ACC112 (cell line): ENCODE results near the gene SAMM50.
A peak's percentile ranks its signal among the peaks of the same experiment; 100 is the strongest.

Experiments used
- H2AFZ ChIP-seq: fragments of 200-600 bp; sonication (generic); one replicate; pipeline ENCODE4 v1.6.0; 2017; ENCODE audit warnings: antibody characterized with exemption, low read length; ENCODE audit not compliant: unreplicated experiment
- H3K27ac ChIP-seq: fragments of 200-600 bp; sonication (generic); 2 replicates; pipeline ENCODE4 v1.5.1; 2014; ENCODE audit warnings: low read depth, mild to moderate bottlenecking, antibody characterized with exemption, low read length, moderate library complexity
- H3K27me3 ChIP-seq: fragments of 200-600 bp; sonication (generic); 2 replicates; pipeline ENCODE4 v1.6.1; 2014; ENCODE audit warnings: mild to moderate bottlenecking, antibody characterized with exemption, low read length, moderate library complexity, mixed read lengths; ENCODE audit not compliant: insufficient read depth
- H3K36me3 ChIP-seq: fragments of 200-600 bp; sonication (generic); 2 replicates; pipeline ENCODE4 v1.6.1; 2016; ENCODE audit warnings: mild to moderate bottlenecking, antibody characterized with exemption, low read length, moderate library complexity, mixed read lengths; ENCODE audit not compliant: insufficient read depth
- H3K4me1 ChIP-seq: fragments of 200-600 bp; sonication (generic); one replicate; pipeline ENCODE4 v1.6.1; 2016; ENCODE audit warnings: low read length, mixed read lengths; ENCODE audit not compliant: insufficient read depth, unreplicated experiment, control insufficient read depth
- H3K4me3 ChIP-seq: fragments of 200-600 bp; sonication (generic); 2 replicates; pipeline ENCODE4 v1.5.1; 2014; ENCODE audit warnings: mild to moderate bottlenecking, low read depth, low read length
- H3K79me2 ChIP-seq: fragments of 200-600 bp; sonication (generic); one replicate; pipeline ENCODE4 v1.6.0; 2016; ENCODE audit warnings: low read length; ENCODE audit not compliant: control insufficient read depth, unreplicated experiment, insufficient read depth

SAMM50 gene

DNA sequence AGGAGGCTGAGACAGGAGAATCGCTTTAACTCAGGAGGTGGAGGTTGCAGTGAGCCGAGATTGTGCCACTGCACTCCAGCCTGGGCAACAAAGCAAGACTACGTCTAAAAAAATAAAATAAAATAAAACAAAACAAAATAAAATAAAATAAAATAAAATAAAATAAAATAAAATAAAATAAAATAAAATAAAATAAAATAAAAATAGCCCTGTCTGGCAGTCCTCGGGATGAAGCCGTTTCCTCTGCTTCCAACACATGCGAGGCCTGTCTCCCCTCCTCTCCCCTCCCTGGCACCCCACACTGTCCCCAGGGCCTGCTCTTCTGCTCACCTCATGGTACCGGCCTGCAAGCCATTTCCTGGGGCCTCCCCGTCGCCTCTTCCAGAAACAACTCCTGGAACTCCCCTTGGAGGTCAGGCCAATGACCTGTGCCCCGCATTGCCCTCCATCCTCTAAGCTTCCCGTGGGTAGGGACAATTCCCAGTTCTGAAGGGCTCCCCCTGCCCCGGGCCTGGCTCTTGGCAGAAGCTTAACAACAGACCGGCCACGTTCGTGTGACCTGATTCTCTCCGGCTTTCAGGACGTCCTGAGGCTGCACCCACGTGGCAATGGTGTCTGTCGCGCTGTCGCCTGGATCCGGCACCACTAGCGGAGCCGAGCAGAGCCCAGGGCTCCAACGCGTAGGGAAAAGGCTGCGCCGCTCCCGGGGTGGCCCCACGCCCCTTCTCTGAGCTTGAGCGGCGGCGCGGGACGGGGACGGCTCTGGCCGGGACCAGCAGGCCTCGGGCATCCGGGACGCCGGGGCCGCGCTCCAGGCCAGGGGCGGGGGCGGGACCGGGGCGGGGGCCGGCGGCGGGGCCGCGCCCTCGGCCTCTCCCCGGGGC is 68.4 kb downstream of the SAMM50 start:
- Histone ChIP-seq H3K27ac (peak overlapping the region; percentile 45; the same call in 1 of the 2 replicates), H3K27me3 (no peaks in the 10 kb centered on the region), H3K4me1 (peaks cover 14% of the 10 kb centered on the region), H3K79me2 (peaks cover 33% of the 10 kb centered on the region), H3K4me3 (peak overlapping the region; percentile 95), H3K36me3 (no peaks in the 10 kb centered on the region), H2AFZ (peak overlapping the region; percentile 81)

DNA sequence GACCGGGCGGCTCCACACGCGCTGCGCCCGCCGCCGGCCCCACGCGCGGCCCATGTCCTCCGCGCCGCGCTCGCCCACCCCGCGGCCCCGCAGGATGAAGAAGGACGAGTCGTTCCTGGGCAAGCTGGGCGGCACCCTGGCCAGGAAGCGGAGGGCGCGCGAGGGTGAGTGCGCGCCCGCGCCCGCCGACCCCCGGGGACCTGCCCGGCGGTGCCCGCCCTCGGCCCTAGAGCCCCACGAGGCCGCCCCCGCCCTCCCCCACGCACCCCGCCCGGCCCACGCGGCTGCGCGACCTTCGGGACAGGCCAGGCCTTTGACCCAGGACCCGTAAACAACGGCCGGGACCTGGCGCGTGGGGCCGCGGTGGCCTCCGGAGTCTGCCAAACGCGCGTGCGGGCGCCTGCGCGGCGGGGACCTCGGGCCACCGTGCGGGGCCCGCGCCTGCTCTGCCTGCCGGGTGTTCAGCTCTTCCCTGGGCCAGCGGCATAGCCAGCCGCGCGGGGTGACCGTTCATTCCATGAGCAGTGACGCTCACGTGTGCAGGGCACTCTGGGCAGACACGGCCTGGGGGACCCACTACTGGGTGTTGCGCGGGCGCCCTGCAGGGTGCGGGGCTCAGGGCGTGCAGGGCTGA is 69.2 kb downstream of the SAMM50 start, which contains the start of gene PARVB:
PARVB (plus strand) TSS at position 15 of the 634 bp plus-strand sequence; CDS start at position 53, 38 bp downstream.
- Histone ChIP-seq H3K4me1 (peaks cover 14% of the 10 kb centered on the region), H3K27ac (peak within 1 kb of the TSS; percentile 45; the same call in 1 of the 2 replicates), H2AFZ (peak within 1 kb of the TSS; percentile 81)

GRCh38 chr22:44025171-44026065 is 70.2 kb downstream of the SAMM50 start:
- Histone ChIP-seq H3K4me1 (peaks cover 14% of the 10 kb centered on the region), H3K27me3 (no peaks in the 10 kb centered on the region), H3K4me3 (peak overlapping the region; percentile 80), H2AFZ (no peak overlapping the region), H3K27ac (no peak overlapping the region), H3K79me2 (peaks cover 28% of the 10 kb centered on the region), H3K36me3 (no peaks in the 10 kb centered on the region)

More for the DNA sequence above, 69.2 kb downstream of the SAMM50 start, which contains the start of gene PARVB:
- no peaks in the 10 kb centered on the region for H3K27me3 ChIP-seq
- peaks cover 33% of the 10 kb centered on the region for H3K79me2 ChIP-seq
- H3K4me3 ChIP-seq: peak within 1 kb of the TSS; percentile 95
- H3K36me3 ChIP-seq: no peaks in the 10 kb centered on the region

GRCh38 chr22:44026066-44026629 is 70.9 kb downstream of the SAMM50 start:
- Histone ChIP-seq H2AFZ (no peak overlapping the region), H3K27ac (no peak overlapping the region), H3K4me1 (peaks cover 11% of the 10 kb centered on the region), H3K27me3 (no peaks in the 10 kb centered on the region), H3K79me2 (peaks cover 26% of the 10 kb centered on the region), H3K4me3 (no peak overlapping the region), H3K36me3 (no peaks in the 10 kb centered on the region)

- H2AFZ ChIP-seq: no peak overlapping the region
- peaks cover 26% of the 10 kb centered on the region for H3K79me2 ChIP-seq
- H3K27ac ChIP-seq: no peak overlapping the region
Measured at GRCh38 chr22:44026630-44027511, 71.6 kb downstream of the SAMM50 start.

GRCh38 chr22:44028091-44028490 is 72.8 kb downstream of the SAMM50 start:
- Histone ChIP-seq H3K27ac (no peak overlapping the region), H3K4me3 (no peak overlapping the region), H3K4me1 (no peaks in the 10 kb centered on the region), H3K36me3 (no peaks in the 10 kb centered on the region), H3K27me3 (no peaks in the 10 kb centered on the region), H2AFZ (no peak overlapping the region), H3K79me2 (peaks cover 21% of the 10 kb centered on the region)

More at GRCh38 chr22:44026630-44027511, 71.6 kb downstream of the SAMM50 start:
- Histone ChIP-seq H3K4me1 (peaks cover 5% of the 10 kb centered on the region), H3K27me3 (no peaks in the 10 kb centered on the region), H3K36me3 (no peaks in the 10 kb centered on the region), H3K4me3 (no peak overlapping the region)

- H3K4me3 ChIP-seq: no peak overlapping the region
- H2AFZ ChIP-seq: no peak overlapping the region
- H3K27me3 ChIP-seq: no peaks in the 10 kb centered on the region
- no peak overlapping the region for H3K27ac ChIP-seq
- no peaks in the 10 kb centered on the region for H3K36me3 ChIP-seq
- no peaks in the 10 kb centered on the region for H3K4me1 ChIP-seq
- H3K79me2 ChIP-seq: peaks cover 16% of the 10 kb centered on the region
Measured at GRCh38 chr22:44029069-44029468, 73.8 kb downstream of the SAMM50 start.

- no peaks in the 10 kb centered on the region for H3K36me3 ChIP-seq
- no peak overlapping the region for H2AFZ ChIP-seq
- H3K79me2 ChIP-seq: peaks cover 13% of the 10 kb centered on the region
- H3K4me3 ChIP-seq: no peak overlapping the region
- no peaks in the 10 kb centered on the region for H3K27me3 ChIP-seq
- H3K4me1 ChIP-seq: no peaks in the 10 kb centered on the region
- no peak overlapping the region for H3K27ac ChIP-seq
Measured at GRCh38 chr22:44030051-44030701, 74.9 kb downstream of the SAMM50 start.

DNA sequence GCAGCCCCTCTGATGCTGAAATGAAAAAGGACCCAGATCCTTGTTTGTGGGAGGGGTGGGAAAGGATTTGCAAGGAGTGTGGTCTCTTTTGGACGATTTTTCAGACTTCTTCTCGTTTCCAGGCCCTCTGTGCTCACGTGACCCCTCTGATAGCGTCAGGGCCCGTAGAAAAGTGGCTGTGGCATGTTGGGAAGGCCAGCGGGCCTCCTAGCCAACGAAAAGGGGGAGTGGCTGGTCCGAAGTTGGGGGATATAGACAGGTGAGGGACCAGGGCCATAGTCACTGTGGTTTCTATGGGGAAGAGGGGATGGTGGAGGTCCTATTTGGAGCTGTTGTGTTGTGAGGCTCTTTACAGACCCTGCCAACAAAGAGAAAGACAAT is 75.5 kb downstream of the SAMM50 start:
- Histone ChIP-seq H3K36me3 (no peaks in the 10 kb centered on the region), H3K4me3 (no peak overlapping the region), H3K4me1 (no peaks in the 10 kb centered on the region), H2AFZ (no peak overlapping the region), H3K79me2 (peaks cover 11% of the 10 kb centered on the region), H3K27me3 (no peaks in the 10 kb centered on the region), H3K27ac (no peak overlapping the region)
